ENCODE results near the gene POLR3GL.

POLR3GL gene

GRCh38 chr1:145993618-145994390 is 29.3 kb downstream of the POLR3GL start:
- DNase-seq = no peak

- DNase-seq = no peak
These were observed 30.1 kb downstream of the POLR3GL start for GRCh38 chr1:145994391-145995120.

GRCh38 chr1:145995148-145995881 is 30.8 kb downstream of the POLR3GL start:
- DNase-seq = no peak

- DNase-seq = peak; percentile 44
These were observed 31.5 kb downstream of the POLR3GL start for GRCh38 chr1:145995964-145996432.

- peak; percentile 99 for DNase-seq
These were observed 32.0 kb downstream of the POLR3GL start, which contains the start of gene TXNIP for GRCh38 chr1:145996433-145997015. TXNIP (minus strand) TSS chr1:145996579; CDS start chr1:145996266, 313 bp downstream.

- peak; percentile 35 for DNase-seq
These were observed 32.7 kb downstream of the POLR3GL start for GRCh38 chr1:145997016-145997717.

- DNase-seq = peak; percentile 30
These were observed 33.2 kb downstream of the POLR3GL start for GRCh38 chr1:145997718-145998023.

- peak; percentile 27 for DNase-seq
These were observed 35.0 kb downstream of the POLR3GL start for GRCh38 chr1:145999321-146000024.

DNA sequence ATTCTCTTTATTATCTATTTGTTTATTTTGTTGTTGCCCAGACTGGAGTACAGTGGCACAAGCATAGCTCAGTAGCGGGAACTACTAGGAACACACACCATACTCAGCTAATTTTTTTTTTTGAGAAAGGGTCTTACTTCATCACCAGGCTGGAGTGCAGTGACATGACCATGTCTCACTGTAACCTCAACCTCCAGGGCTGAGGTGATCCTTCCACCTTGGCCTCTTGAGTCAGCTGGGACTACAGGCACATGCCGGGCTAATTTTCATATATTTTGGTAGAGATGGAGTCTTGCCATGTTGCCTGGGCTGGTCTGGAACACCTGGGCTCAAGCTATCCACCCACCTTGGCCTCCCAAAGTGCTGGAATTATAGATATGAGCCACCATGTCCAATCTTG is 37.2 kb downstream of the POLR3GL start:
- DNase-seq = no peak

- DNase-seq = no peak
These were observed 43.1 kb downstream of the POLR3GL start for GRCh38 chr1:146007489-146008133.

DNA sequence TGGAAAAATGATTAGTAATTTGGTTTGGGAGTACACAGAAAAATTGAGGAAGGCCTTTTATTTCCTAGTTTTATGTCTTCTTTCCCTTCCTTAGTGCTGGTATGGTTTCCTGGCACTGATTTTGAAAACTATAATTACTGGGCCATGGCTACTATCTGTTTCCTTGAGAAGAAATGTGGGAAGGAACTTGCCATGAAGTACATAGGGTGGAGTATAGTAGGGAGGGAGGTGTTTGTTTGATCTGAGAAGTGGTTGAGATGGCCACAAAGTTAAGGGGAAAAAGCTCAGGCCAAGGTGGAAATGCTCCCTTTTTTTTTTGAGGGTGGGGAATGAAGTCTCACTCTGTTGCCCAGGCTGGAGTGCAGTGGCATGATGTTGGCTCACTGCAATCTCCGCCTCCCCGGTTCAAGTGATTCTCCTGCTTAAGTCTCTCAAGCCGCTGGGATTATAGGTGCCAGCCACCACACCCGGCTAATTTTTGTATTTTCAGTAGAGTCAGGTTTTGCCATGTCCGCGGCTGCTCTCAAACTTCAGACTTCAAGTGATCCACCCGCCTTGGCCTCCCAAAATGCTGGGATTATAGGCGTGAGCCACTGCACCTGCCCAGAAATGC is 45.7 kb downstream of the POLR3GL start:
- no peak for DNase-seq

- peak; percentile 60 for DNase-seq
These were observed 48.4 kb downstream of the POLR3GL start for GRCh38 chr1:146012703-146013558.

- DNase-seq = no peak
These were observed 49.1 kb downstream of the POLR3GL start for GRCh38 chr1:146013559-146013922.

GRCh38 chr1:146016891-146017290 is 52.4 kb downstream of the POLR3GL start:
- DNase-seq = no peak

- peak; percentile 38 for DNase-seq
These were observed 55.0 kb downstream of the POLR3GL start for GRCh38 chr1:146019231-146020057.

- DNase-seq = no peak
These were observed 55.9 kb downstream of the POLR3GL start for GRCh38 chr1:146020058-146021049.

- no peak for DNase-seq
These were observed 56.6 kb downstream of the POLR3GL start for GRCh38 chr1:146021050-146021445.
